ENCODE data around the gene RECQL.

GRCh38 chr12:21500786-21501257 is 613 bp downstream of the RECQL start:
- TF ChIP-seq CTCF (IDR thresholded peaks at IDR 0.05) (no peak), POLR2A (IDR thresholded peaks at IDR 0.05) (no peak)

Data from suprapubic skin (tissue), 3 donors.